Endothelial cell (in vitro differentiated cells): ENCODE measurements around the gene GABRB3. TPM values are rescaled to one million over a fixed set of nuclear protein-coding genes. Genes with fewer than 3 reads are reported as not detected.

Source experiments
- DNase-seq: peaks from one replicate; pipeline ENCODE4 v3.0.0; 2021; ENCODE audit warnings: low spot score
- H3K27ac Mint-ChIP-seq: one replicate; pipeline ENCODE4 v1.8.0; 2021; ENCODE audit warnings: mixed read lengths, inconsistent platforms; ENCODE audit not compliant: unreplicated experiment
- H3K27me3 Mint-ChIP-seq: one replicate; pipeline ENCODE4 v1.8.0; 2021; ENCODE audit warnings: mild to moderate bottlenecking, moderate library complexity, mixed read lengths, inconsistent platforms; ENCODE audit not compliant: unreplicated experiment
- H3K36me3 Mint-ChIP-seq: one replicate; pipeline ENCODE4 v1.8.0; 2021; ENCODE audit warnings: mild to moderate bottlenecking, low read depth, mixed read lengths, inconsistent platforms; ENCODE audit not compliant: unreplicated experiment
- H3K4me1 Mint-ChIP-seq: one replicate; pipeline ENCODE4 v1.8.0; 2021; ENCODE audit warnings: mild to moderate bottlenecking, mixed read lengths, inconsistent platforms; ENCODE audit not compliant: unreplicated experiment
- H3K4me3 Mint-ChIP-seq: one replicate; pipeline ENCODE4 v1.8.0; 2021; ENCODE audit warnings: mild to moderate bottlenecking, mixed read lengths, inconsistent platforms; ENCODE audit not compliant: unreplicated experiment
- H3K9me3 Mint-ChIP-seq: one replicate; pipeline ENCODE4 v1.8.0; 2021; ENCODE audit warnings: mixed read lengths, inconsistent platforms; ENCODE audit not compliant: unreplicated experiment
- CTCF ChIP-seq: fragments of 200-600 bp; sonication (generic); IDR thresholded peaks from one replicate; pipeline ENCODE4 v1.5.0; 2021; ENCODE audit warnings: antibody characterized with exemption; ENCODE audit not compliant: unreplicated experiment
- total RNA-seq: library from RNA; stranded (reverse); fragmentation: NEBNext Ultra II Directional; extraction: Animal tissue kit (Norgen Biotek cat#: 25700); gene quantifications from one replicate; pipeline ENCODE4 v1.2.1, GENCODE V29; 2021; ENCODE audit not compliant: unreplicated experiment

GABRB3 gene
- total RNA-seq, 1 donor from 2014 or later, result 4.4 TPM

DNA sequence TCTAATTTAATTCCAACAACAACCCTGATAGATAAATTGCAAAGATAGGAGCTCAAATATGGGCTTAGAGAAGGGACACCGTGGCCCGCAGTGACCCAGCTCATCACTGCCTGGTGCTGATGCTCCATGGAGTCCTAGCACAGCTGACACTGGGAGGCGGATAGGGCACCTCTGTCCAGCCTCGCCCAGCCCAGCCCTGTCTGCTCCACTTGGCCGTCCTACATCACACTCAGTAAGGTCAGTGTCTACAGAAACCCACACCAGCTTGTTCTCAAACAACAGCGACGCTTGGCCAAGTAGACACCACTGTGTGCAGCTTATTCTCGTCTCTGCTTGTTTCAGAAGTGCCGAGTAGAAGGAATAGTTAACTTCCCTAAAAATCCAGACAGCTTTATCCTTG is 33.9 kb downstream of the GABRB3 start:
- no peak overlapping the region for H3K27ac Mint-ChIP-seq
- TF ChIP-seq CTCF, result no peak

DNA sequence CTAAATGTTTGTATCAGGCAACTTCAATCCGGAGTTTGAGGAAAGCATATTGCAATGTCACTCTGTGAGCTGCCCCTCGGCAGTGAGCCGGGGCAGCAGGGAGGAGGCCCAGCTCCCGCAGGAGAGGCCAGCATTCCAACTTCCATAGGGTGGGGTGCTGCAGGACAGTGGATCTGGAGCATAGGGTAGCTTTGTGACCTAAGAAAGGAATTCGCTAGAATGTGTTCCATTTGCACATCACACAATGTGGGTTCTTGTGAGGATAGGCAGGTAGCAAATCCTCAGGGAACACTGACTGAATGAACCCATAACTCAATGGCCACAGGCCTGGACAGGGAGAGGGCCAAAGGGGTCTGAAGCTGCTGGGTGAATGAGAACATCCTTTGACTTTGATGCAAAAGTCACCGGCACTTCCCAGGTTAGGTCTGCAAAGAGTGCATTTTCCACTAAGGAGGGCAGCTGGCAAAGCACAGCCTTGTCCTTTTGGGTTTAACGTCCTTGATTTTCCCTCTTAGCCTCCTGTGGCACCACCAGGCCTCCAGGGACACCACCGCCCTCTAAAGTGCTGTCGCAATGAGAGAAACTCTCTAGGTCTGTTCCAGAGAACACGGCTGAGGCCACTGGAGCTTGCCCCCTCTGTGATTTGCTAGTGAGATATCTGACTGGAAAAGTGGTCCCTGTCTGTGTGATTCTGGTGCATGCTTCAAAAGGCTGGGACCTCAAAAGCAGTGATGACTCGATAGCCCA is 36.2 kb downstream of the GABRB3 start:
- DNase-seq, result no peak
- H3K27me3 Mint-ChIP-seq, result peaks cover 3% of the 10 kb centered on the region
- no peak for TF ChIP-seq CTCF
- no peak overlapping the region for H3K27ac Mint-ChIP-seq
- no peaks in the 10 kb centered on the region for H3K36me3 Mint-ChIP-seq
- no peaks in the 10 kb centered on the region for H3K9me3 Mint-ChIP-seq
- H3K4me1 Mint-ChIP-seq, result peaks cover 4% of the 10 kb centered on the region
- H3K4me3 Mint-ChIP-seq, result no peak overlapping the region

More for the DNA sequence above, 33.9 kb downstream of the GABRB3 start:
- no peak for DNase-seq
- Mint-ChIP-seq H3K36me3 (no peaks in the 10 kb centered on the region), H3K9me3 (no peaks in the 10 kb centered on the region), H3K27me3 (peaks cover 3% of the 10 kb centered on the region), H3K4me3 (no peak overlapping the region), H3K4me1 (peaks cover 4% of the 10 kb centered on the region)

GRCh38 chr15:26731965-26732364 is 40.9 kb downstream of the GABRB3 start:
- DNase-seq, result no peak
- Mint-ChIP-seq H3K9me3 (no peaks in the 10 kb centered on the region), H3K27me3 (no peaks in the 10 kb centered on the region), H3K4me1 (no peaks in the 10 kb centered on the region), H3K27ac (no peak overlapping the region), H3K4me3 (no peak overlapping the region), H3K36me3 (no peaks in the 10 kb centered on the region)
- TF ChIP-seq CTCF, result no peak

- H3K9me3 Mint-ChIP-seq, result no peaks in the 10 kb centered on the region
- no peaks in the 10 kb centered on the region for H3K4me1 Mint-ChIP-seq
- no peaks in the 10 kb centered on the region for H3K27me3 Mint-ChIP-seq
- no peaks in the 10 kb centered on the region for H3K36me3 Mint-ChIP-seq
- no peak overlapping the region for H3K27ac Mint-ChIP-seq
- TF ChIP-seq CTCF, result no peak
- no peak overlapping the region for H3K4me3 Mint-ChIP-seq
- no peak for DNase-seq
Measured at GRCh38 chr15:26729581-26729980, 43.3 kb downstream of the GABRB3 start.

DNA sequence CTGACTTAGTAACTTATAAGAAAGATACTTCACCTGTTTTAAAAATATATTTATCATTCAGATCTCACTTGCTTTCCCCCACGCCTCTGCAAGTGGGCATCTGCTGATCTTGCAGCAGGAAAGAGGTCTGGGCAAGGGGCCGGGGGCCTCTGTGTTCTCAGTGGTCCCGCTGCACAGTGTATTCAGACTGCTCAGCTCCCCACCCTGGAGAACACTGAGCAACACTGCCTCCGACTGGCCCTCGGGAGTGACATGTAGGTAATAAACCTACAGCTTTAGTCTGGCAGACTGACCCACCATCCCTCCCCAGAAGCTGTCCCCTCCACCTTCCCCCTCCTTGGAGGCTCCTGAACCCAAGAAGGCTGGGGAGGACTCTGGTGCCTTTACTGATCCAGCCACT is 43.8 kb downstream of the GABRB3 start:
- H3K4me1 Mint-ChIP-seq, result no peaks in the 10 kb centered on the region

More for the DNA sequence above, 43.8 kb downstream of the GABRB3 start:
- no peaks in the 10 kb centered on the region for H3K27me3 Mint-ChIP-seq
- no peak overlapping the region for H3K4me3 Mint-ChIP-seq
- no peak for TF ChIP-seq CTCF
- no peaks in the 10 kb centered on the region for H3K36me3 Mint-ChIP-seq
- no peaks in the 10 kb centered on the region for H3K9me3 Mint-ChIP-seq
- no peak overlapping the region for H3K27ac Mint-ChIP-seq
- no peak for DNase-seq
